HCT116 (cell line): ENCODE results near the gene RABGGTA.

Experiments used
- ATF3 ChIP-seq: IDR thresholded peaks from 2 replicates; pipeline ENCODE4 v1.6.1; 2012
- CEBPB ChIP-seq: IDR thresholded peaks from 2 replicates; pipeline ENCODE4 v1.6.1; 2012; ENCODE audit warnings: low read depth
- CTCF ChIP-seq, 3 experiments: fragments of 200-600 bp in 1 of 3; sonication (generic) in 1 of 3; IDR thresholded peaks in 2 of 3; conservative IDR thresholded peaks in 1 of 3; 2 replicates each; pipeline ENCODE4 v1.5.1; 2012 to 2017; ENCODE audit warnings: low read depth in 2 of 3, low read length in 2 of 3, antibody characterized with exemption in 1 of 3, borderline replicate concordance in 1 of 3, control low read depth in 1 of 3, mild to moderate bottlenecking in 1 of 3, mixed read lengths in 1 of 3, mixed run types in 1 of 3, moderate library complexity in 1 of 3; ENCODE audit not compliant: insufficient read depth in 1 of 3
- EZH2phosphoT487 ChIP-seq: fragments of 200-600 bp; IDR thresholded peaks from 2 replicates; pipeline ENCODE4 v1.6.1; 2018; ENCODE audit warnings: antibody characterized with exemption, borderline replicate concordance
- POLR2AphosphoS5 ChIP-seq: IDR thresholded peaks from 2 replicates; pipeline ENCODE4 v1.6.1; 2011; ENCODE audit warnings: mild to moderate bottlenecking, low read depth, low read length, moderate library complexity
- REST ChIP-seq: IDR thresholded peaks from 2 replicates; pipeline ENCODE4 v1.6.1; 2012; ENCODE audit warnings: low read depth
- SIN3A ChIP-seq: IDR thresholded peaks from 2 replicates; pipeline ENCODE4 v1.6.1; 2012; ENCODE audit warnings: low read depth
- YY1 ChIP-seq: IDR thresholded peaks from 2 replicates; pipeline ENCODE4 v1.6.1; 2011; ENCODE audit warnings: low read length, low read depth, moderate library complexity, mild to moderate bottlenecking; ENCODE audit not compliant: insufficient replicate concordance; ENCODE audit errors: extremely low read depth
- TF ChIP-seq, protein P1 (sequence below): IDR thresholded peaks from 2 replicates; pipeline ENCODE4 v1.6.1; 2012

GRCh38 chr14:24232121-24232644 lies 39.2 kb downstream of the RABGGTA start, which contains the start of gene NEDD8:
- TF ChIP-seq CTCF (IDR thresholded peaks at IDR 0.05 in 2 of 3, conservative IDR thresholded peaks at IDR 0.05 in 1 of 3; ENCODE audit: borderline replicate concordance in 1 of 3, insufficient read depth in 1 of 3, low read depth in 2 of 3, low read length in 2 of 3), result no peak
- TF ChIP-seq, protein P1, sequence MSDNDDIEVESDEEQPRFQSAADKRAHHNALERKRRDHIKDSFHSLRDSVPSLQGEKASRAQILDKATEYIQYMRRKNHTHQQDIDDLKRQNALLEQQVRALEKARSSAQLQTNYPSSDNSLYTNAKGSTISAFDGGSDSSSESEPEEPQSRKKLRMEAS, result peak; percentile 63; the same call in 1 of the 2 replicates
- no peak for TF ChIP-seq SIN3A
- TF ChIP-seq ATF3, result no peak
- TF ChIP-seq POLR2AphosphoS5, result peak; percentile 44
- TF ChIP-seq EZH2phosphoT487, result no peak
- no peak for TF ChIP-seq REST
- TF ChIP-seq YY1, result no peak
- no peak for TF ChIP-seq CEBPB
